Right lobe of liver (tissue), 6 donors: ENCODE data around the gene SFRP2. TPM values are rescaled to one million over a fixed set of nuclear protein-coding genes. Genes with fewer than 3 reads are reported as not detected.

Experiments used
- ATAC-seq, 4 donors: fragments of 200-7000 bp; cut with Tn5 transposase; one replicate each; pipeline ENCODE4 v1.9.1; 2020; ENCODE audit warnings: mild to moderate bottlenecking in 4 of 4, moderate library complexity in 4 of 4
- DNase-seq, 3 donors: peaks; one replicate each; pipeline ENCODE4 v3.0.0-alpha.2; 2020
- H3K27ac ChIP-seq, 3 donors: fragments of 200-600 bp; one replicate each; pipeline ENCODE4 v1.8.0; 2022
- H3K27me3 ChIP-seq, 2 donors: fragments of 200-600 bp; one replicate each; pipeline ENCODE4 v1.8.0; 2022
- H3K36me3 ChIP-seq, 4 donors: fragments of 200-600 bp; sonication (generic) in 1 of 4; one replicate each; pipeline versions ENCODE4 v1.5.1 to v1.8.0; 2017 to 2022; ENCODE audit warnings: control low read depth in 1 of 4
- H3K4me1 ChIP-seq, 4 donors: fragments of 200-600 bp; sonication (generic) in 1 of 4; one replicate each; pipeline versions ENCODE4 v1.5.1 to v1.8.0; 2017 to 2022; ENCODE audit warnings: control low read depth in 1 of 4
- H3K4me3 ChIP-seq, 3 donors: fragments of 200-600 bp; one replicate each; pipeline ENCODE4 v1.8.0; 2022
- H3K9me3 ChIP-seq, 4 donors: fragments of 200-600 bp; sonication (generic) in 1 of 4; one replicate each; pipeline versions ENCODE4 v1.5.1 to v1.8.0; 2017 to 2022; ENCODE audit warnings: control low read depth in 1 of 4
- CTCF ChIP-seq, 4 donors: fragments of 200-600 bp in 3 of 4; fragments of 450-650 bp in 1 of 4; IDR thresholded peaks; one replicate each; pipeline versions ENCODE4 v1.5.1 to v1.8.0; 2016 to 2022; ENCODE audit warnings: antibody characterized with exemption in 4 of 4, mild to moderate bottlenecking in 2 of 4
- POLR2A ChIP-seq: fragments of 450-650 bp; IDR thresholded peaks from one replicate; pipeline ENCODE4 v1.6.1; 2017; ENCODE audit warnings: antibody characterized with exemption, mild to moderate bottlenecking
- WGBS: methylation state at CpG from one replicate; pipeline ENCODE4 v1.1.6; 2018; ENCODE audit warnings: low coverage, low lambda C conversion rate; ENCODE audit not compliant: insufficient coverage; ENCODE audit errors: missing lambda C conversion rate; 5-methylcytosine and 5-hydroxymethylcytosine counted together
- intact Hi-C, 2 donors: fragments of 100-400 bp; cut with DNase I; formaldehyde crosslinking; loops; one replicate each; pipeline versions ENCODE4 v1.11.2 to v1.14.1; 2022
- total RNA-seq, 6 experiments: library from RNA; depleted of rRNA in 2 of 6; stranded (reverse); fragments of >200 nt in 2 of 6; fragmentation: NEBNext Ultra II Directional in 3 of 6; extraction: Animal tissue kit (Norgen Biotek cat#: 25700) in 3 of 6; gene quantifications; one replicate each; pipeline versions ENCODE4 v1.1.0 to v1.2.4, GENCODE V29; 2016 to 2023
- donor health status: DM: no; HTN: yes; CAD: no.
- donor health status: DM: no; HTN: no; CAD: no.
- donor health status: DM: no; HTN: no; CAD: no.
- donor health status: DM: no; HTN: yes; CAD: no.
- donor health status: DM: no; HTN: yes; CAD: no.

The SFRP2 gene
- total RNA-seq, 6 experiments from 2014 or later, result not detected

- no peak for TF ChIP-seq CTCF (IDR thresholded peaks at IDR 0.05)
- no peak for TF ChIP-seq POLR2A
- Histone ChIP-seq H3K36me3 (no peaks in the 10 kb centered on the region), H3K27ac (no peak overlapping the region), H3K4me1 (no peaks in the 10 kb centered on the region), H3K9me3 (no peaks in the 10 kb centered on the region), H3K27me3 (no peaks in the 10 kb centered on the region), H3K4me3 (no peak overlapping the region)
- WGBS, result 47% methylated on average over 4 of the region's 4 CpGs
- ATAC-seq (no peak), DNase-seq (no peak)
- intact Hi-C loops, result no loop called here
These were observed 43.2 kb upstream of the SFRP2 start for GRCh38 chr4:153832054-153832453.

GRCh38 chr4:153831245-153831644 lies 42.4 kb upstream of the SFRP2 start:
- H3K36me3 ChIP-seq, result no peaks in the 10 kb centered on the region
- ATAC-seq, result no peak
- no peaks in the 10 kb centered on the region for H3K27me3 ChIP-seq
- H3K9me3 ChIP-seq, result no peaks in the 10 kb centered on the region
- intact Hi-C loops, result no loop called here
- no peak overlapping the region for H3K27ac ChIP-seq
- DNase-seq, result no peak
- no peaks in the 10 kb centered on the region for H3K4me1 ChIP-seq
- no peak overlapping the region for H3K4me3 ChIP-seq
- WGBS, result 91% methylated on average over 1 of the region's 1 CpG
- TF ChIP-seq CTCF (IDR thresholded peaks at IDR 0.05), result no peak
- TF ChIP-seq POLR2A, result no peak

- ATAC-seq, result no peak
- no CpG with 5 or more reads among the region's 2 CpGs for WGBS
- no peak overlapping the region for H3K4me3 ChIP-seq
- intact Hi-C loops, result no loop called here
- H3K9me3 ChIP-seq, result no peaks in the 10 kb centered on the region
- H3K36me3 ChIP-seq, result no peaks in the 10 kb centered on the region
- no peak overlapping the region for H3K27ac ChIP-seq
- TF ChIP-seq POLR2A (no peak), CTCF (IDR thresholded peaks at IDR 0.05) (no peak)
- no peaks in the 10 kb centered on the region for H3K27me3 ChIP-seq
- DNase-seq, result no peak
- no peaks in the 10 kb centered on the region for H3K4me1 ChIP-seq
These were observed 36.8 kb upstream of the SFRP2 start for GRCh38 chr4:153825691-153826090.

- H3K9me3 ChIP-seq, result no peaks in the 10 kb centered on the region
- intact Hi-C loops, result no loop called here
- DNase-seq (no peak), ATAC-seq (no peak)
- no peak overlapping the region for H3K4me3 ChIP-seq
- 66% methylated on average over 4 of the region's 4 CpGs for WGBS
- H3K36me3 ChIP-seq, result no peaks in the 10 kb centered on the region
- H3K27ac ChIP-seq, result no peak overlapping the region
- H3K27me3 ChIP-seq, result no peaks in the 10 kb centered on the region
- no peaks in the 10 kb centered on the region for H3K4me1 ChIP-seq
- TF ChIP-seq POLR2A, result no peak
- no peak for TF ChIP-seq CTCF (IDR thresholded peaks at IDR 0.05)
These were observed 36.2 kb upstream of the SFRP2 start for GRCh38 chr4:153825126-153825525.

GRCh38 chr4:153824501-153824900 lies 35.6 kb upstream of the SFRP2 start:
- DNase-seq (no peak), ATAC-seq (no peak)
- Histone ChIP-seq H3K27ac (no peak overlapping the region), H3K9me3 (no peaks in the 10 kb centered on the region), H3K36me3 (no peaks in the 10 kb centered on the region), H3K4me1 (no peaks in the 10 kb centered on the region), H3K27me3 (no peaks in the 10 kb centered on the region), H3K4me3 (no peak overlapping the region)
- TF ChIP-seq POLR2A (no peak), CTCF (IDR thresholded peaks at IDR 0.05) (no peak)
- intact Hi-C loops, result no loop called here
